Measurements from ENCODE around the gene TMEM120B. TPM values are rescaled to one million over a fixed set of nuclear protein-coding genes. Genes with fewer than 3 reads are reported as not detected.

Gene TMEM120B
- total RNA-seq, 1 experiment from 2014 or later: 14.2 TPM

GRCh38 chr12:121793838-121794533, 81.4 kb downstream of the TMEM120B start:
- Mint-ChIP-seq H3K27ac (ENCODE audit: low read depth, unreplicated experiment) (peak overlapping the region; percentile 90), H3K9me3 (ENCODE audit: unreplicated experiment) (no peaks in the 10 kb centered on the region), H3K4me1 (ENCODE audit: insufficient read depth, unreplicated experiment) (peaks cover 58% of the 10 kb centered on the region), H3K36me3 (ENCODE audit: insufficient read depth, unreplicated experiment) (peaks cover 21% of the 10 kb centered on the region), H3K27me3 (ENCODE audit: insufficient read depth, unreplicated experiment) (no peaks in the 10 kb centered on the region), H3K4me3 (ENCODE audit: unreplicated experiment) (peak overlapping the region; percentile 69)
- no TSS peak for BruUV-seq (replicated peaks)
- ChIA-PET CTCF (interaction anchor here (0.6 to 10.6 kb wide), 54 partner anchors 14 to 1496 kb away, joined by 3 to 390 read pairs (median 4); partner anchors contain the start of genes ANAPC5, PSMD9, RNF34 and SETD1B), POLR2A (interaction anchor here (0.8 to 13.9 kb wide), 12 partner anchors 9 to 336 kb away, joined by 3 to 344 read pairs (median 6); partner anchors contain the start of genes PSMD9, SETD1B and TMEM120B)
- peak; percentile 100 for TF ChIP-seq CTCF (IDR thresholded peaks at IDR 0.05; ENCODE audit: unreplicated experiment)
- intact Hi-C loops (cut with micrococcal nuclease): loop anchor here (1.0 to 10.0 kb wide), 5 partner anchors 18 to 401 kb away; partner anchors contain the start of genes BCL7A and PSMD9
- peak; percentile 92 for DNase-seq (ENCODE audit: unreplicated experiment)

- DNase-seq (ENCODE audit: unreplicated experiment): no peak
- TF ChIP-seq CTCF (IDR thresholded peaks at IDR 0.05; ENCODE audit: unreplicated experiment): no peak
- intact Hi-C loops (cut with micrococcal nuclease): loop anchor here (1.0 to 10.0 kb wide), 6 partner anchors 18 to 400 kb away; partner anchors contain the start of genes BCL7A and PSMD9
- ChIA-PET CTCF (interaction anchor here (0.5 to 10.6 kb wide), 54 partner anchors 14 to 1497 kb away, joined by 3 to 390 read pairs (median 4); partner anchors contain the start of genes ANAPC5, PSMD9, RNF34 and SETD1B), POLR2A (interaction anchor here (0.6 to 13.9 kb wide), 14 partner anchors 9 to 336 kb away, joined by 3 to 344 read pairs (median 5); partner anchors contain the start of genes PSMD9, SETD1B and TMEM120B)
- Mint-ChIP-seq H3K27me3 (ENCODE audit: insufficient read depth, unreplicated experiment) (no peaks in the 10 kb centered on the region), H3K27ac (ENCODE audit: low read depth, unreplicated experiment) (peak overlapping the region; percentile 90), H3K36me3 (ENCODE audit: insufficient read depth, unreplicated experiment) (peaks cover 27% of the 10 kb centered on the region), H3K4me3 (ENCODE audit: unreplicated experiment) (peak overlapping the region; percentile 69), H3K9me3 (ENCODE audit: unreplicated experiment) (no peaks in the 10 kb centered on the region), H3K4me1 (ENCODE audit: insufficient read depth, unreplicated experiment) (peaks cover 62% of the 10 kb centered on the region)
- no TSS peak for BruUV-seq (replicated peaks)
Observed at GRCh38 chr12:121794534-121795033, 82.0 kb downstream of the TMEM120B start.

- CTCF ChIA-PET: interaction anchor here (0.5 to 10.6 kb wide), 46 partner anchors 14 to 1675 kb away, joined by 3 to 390 read pairs (median 4); partner anchors contain the start of genes ANAPC5, BCL7A, PSMD9 and SETD1B
- Mint-ChIP-seq H3K27me3 (ENCODE audit: insufficient read depth, unreplicated experiment) (no peaks in the 10 kb centered on the region), H3K4me3 (ENCODE audit: unreplicated experiment) (peak overlapping the region; percentile 69), H3K27ac (ENCODE audit: low read depth, unreplicated experiment) (peak overlapping the region; percentile 90), H3K36me3 (ENCODE audit: insufficient read depth, unreplicated experiment) (peaks cover 28% of the 10 kb centered on the region), H3K9me3 (ENCODE audit: unreplicated experiment) (no peaks in the 10 kb centered on the region), H3K4me1 (ENCODE audit: insufficient read depth, unreplicated experiment) (peaks cover 55% of the 10 kb centered on the region)
- DNase-seq (ENCODE audit: unreplicated experiment): peak; percentile 88
- TF ChIP-seq CTCF (IDR thresholded peaks at IDR 0.05; ENCODE audit: unreplicated experiment): peak; percentile 93
- intact Hi-C loops (cut with micrococcal nuclease): loop anchor here (1.0 to 10.0 kb wide), 3 partner anchors 17 to 400 kb away; partner anchors contain the start of gene BCL7A
- POLR2A ChIA-PET: interaction anchor here (0.6 to 13.9 kb wide), 14 partner anchors 10 to 301 kb away, joined by 3 to 344 read pairs (median 7); partner anchors contain the start of genes PSMD9, SETD1B and TMEM120B
- BruUV-seq (replicated peaks): no TSS peak
Observed at GRCh38 chr12:121795034-121795968, 82.7 kb downstream of the TMEM120B start.
